ENCODE data around the gene ATP2C1. TPM values are rescaled to one million over a fixed set of nuclear protein-coding genes. Genes with fewer than 3 reads are reported as not detected.

Gene ATP2C1
- total RNA-seq, 1 donor from 2014 or later: 57.1 TPM

DNA sequence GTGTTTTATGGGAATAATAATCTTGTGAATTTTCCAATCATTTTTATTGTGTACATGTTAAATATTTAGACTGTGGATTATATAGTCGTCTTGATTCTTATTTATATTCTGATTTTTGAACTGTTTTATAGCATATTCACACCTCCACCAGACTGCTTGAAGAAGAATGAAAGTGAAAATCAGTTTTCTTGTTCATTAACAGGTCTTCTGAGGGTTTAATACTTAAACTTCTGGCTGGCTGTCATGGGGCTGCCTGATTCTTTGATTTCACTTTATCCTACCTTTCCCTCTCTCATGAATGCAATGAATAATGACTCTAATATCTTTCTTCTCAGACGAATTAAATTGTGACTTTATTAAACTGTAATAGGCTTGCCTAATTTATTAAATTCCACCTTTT is 56.2 kb downstream of the ATP2C1 start:
- Histone ChIP-seq H3K4me3 (no peak overlapping the region), H3K4me1 (no peaks in the 10 kb centered on the region), H3K36me3 (peaks cover 73% of the 10 kb centered on the region), H3K9me3 (replicated peaks) (peaks cover 8% of the 10 kb centered on the region), H3K27ac (replicated peaks) (no peak overlapping the region), H3K27me3 (ENCODE audit: low read depth) (no peaks in the 10 kb centered on the region)
- no peak for TF ChIP-seq CTCF (IDR thresholded peaks at IDR 0.05; ENCODE audit: borderline replicate concordance)
- intact Hi-C loops (cut with micrococcal nuclease): no loop called here
- no peak for DNase-seq

DNA sequence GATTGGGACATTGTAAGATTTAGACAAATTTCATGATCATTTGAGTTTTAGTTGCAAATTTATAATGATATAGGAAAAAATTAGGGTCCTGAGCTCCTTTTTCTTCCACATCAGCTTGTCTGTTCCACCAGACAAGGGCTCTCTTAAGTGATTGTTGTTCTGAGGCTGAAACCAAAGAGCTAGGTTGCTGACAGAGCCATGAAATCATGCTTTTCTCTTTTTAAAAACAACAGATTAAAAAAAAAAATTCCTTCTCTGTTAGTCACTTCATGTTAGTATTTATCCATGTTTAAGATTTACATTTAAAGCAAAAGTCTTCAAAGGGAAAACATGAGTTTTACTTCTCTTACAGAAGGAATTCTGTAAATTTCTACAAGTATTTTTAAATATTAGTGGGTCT is 56.8 kb downstream of the ATP2C1 start:
- Histone ChIP-seq H3K9me3 (replicated peaks) (peaks cover 8% of the 10 kb centered on the region), H3K27ac (replicated peaks) (no peak overlapping the region), H3K4me1 (no peaks in the 10 kb centered on the region), H3K27me3 (ENCODE audit: low read depth) (no peaks in the 10 kb centered on the region), H3K36me3 (peaks cover 75% of the 10 kb centered on the region), H3K4me3 (no peak overlapping the region)
- TF ChIP-seq CTCF (IDR thresholded peaks at IDR 0.05; ENCODE audit: borderline replicate concordance): no peak
- no peak for DNase-seq
- intact Hi-C loops (cut with micrococcal nuclease): no loop called here

DNA sequence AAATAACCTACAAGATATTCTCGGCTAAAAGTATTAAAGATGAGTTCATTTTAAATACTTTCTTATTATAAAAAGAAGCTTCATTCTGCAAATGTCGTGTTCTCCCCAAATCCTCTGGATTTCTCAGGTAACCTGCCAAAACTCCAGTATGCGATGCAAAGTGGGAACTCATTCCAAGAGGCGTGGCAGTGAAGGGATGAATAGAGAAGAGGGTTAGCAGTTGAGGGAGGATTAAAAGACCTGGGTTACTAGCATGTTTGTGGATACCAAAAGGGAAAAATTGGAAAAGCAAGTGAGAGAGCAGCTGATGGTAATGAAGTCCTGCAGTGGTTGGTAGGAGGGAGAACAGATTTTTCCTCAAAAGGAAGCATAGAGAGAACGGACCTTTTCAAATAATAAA is 61.6 kb downstream of the ATP2C1 start:
- no peak for DNase-seq
- no peak overlapping the region for H3K27ac ChIP-seq (replicated peaks)
- peaks cover 6% of the 10 kb centered on the region for H3K4me1 ChIP-seq
- no peak for TF ChIP-seq CTCF (IDR thresholded peaks at IDR 0.05; ENCODE audit: borderline replicate concordance)
- peaks cover 52% of the 10 kb centered on the region for H3K36me3 ChIP-seq
- no peaks in the 10 kb centered on the region for H3K27me3 ChIP-seq (ENCODE audit: low read depth)
- no peaks in the 10 kb centered on the region for H3K9me3 ChIP-seq (replicated peaks)
- intact Hi-C loops (cut with micrococcal nuclease): no loop called here
- H3K4me3 ChIP-seq: no peak overlapping the region

DNA sequence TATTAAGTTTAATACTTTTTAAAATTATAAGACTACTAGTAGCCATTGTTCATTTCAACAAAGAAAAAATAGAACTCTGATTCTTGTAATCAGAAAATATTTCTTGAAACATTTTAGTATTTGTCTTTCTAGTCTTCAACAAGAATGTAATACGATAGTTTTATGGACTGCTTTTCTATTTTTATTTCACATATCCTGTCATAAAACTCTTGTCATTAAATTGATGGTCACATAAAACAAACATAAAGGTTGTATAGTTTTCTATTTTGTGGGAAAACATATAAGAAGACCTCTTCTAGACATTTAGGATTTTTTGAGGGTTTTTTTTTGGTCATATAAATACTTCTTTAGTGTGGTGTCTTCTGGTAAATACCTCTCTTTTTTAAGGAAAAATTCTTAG is 62.4 kb downstream of the ATP2C1 start:
- no peak for TF ChIP-seq CTCF (IDR thresholded peaks at IDR 0.05; ENCODE audit: borderline replicate concordance)
- Histone ChIP-seq H3K27me3 (ENCODE audit: low read depth) (no peaks in the 10 kb centered on the region), H3K36me3 (peaks cover 58% of the 10 kb centered on the region), H3K4me1 (peaks cover 6% of the 10 kb centered on the region), H3K27ac (replicated peaks) (no peak overlapping the region), H3K4me3 (no peak overlapping the region), H3K9me3 (replicated peaks) (no peaks in the 10 kb centered on the region)
- DNase-seq: no peak
- intact Hi-C loops (cut with micrococcal nuclease): no loop called here

DNA sequence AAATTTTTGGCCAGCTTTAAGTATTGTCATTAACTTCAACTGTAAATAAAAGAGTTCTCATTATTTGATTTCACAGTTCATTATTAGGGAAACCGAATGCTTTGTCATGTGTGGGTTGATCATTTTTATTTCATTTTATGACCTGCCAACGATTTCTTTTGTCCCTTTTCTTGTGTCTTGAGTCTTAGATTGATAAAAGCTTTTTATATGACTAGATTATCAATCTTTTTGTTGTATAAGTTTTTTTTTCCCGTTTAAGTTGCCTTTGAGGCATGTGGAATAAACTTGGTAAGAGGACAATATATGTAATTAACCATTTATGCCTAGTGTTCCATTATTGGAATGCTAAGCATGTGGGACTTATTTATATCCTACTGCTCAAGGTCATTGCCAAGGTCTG is 62.8 kb downstream of the ATP2C1 start:
- no peak overlapping the region for H3K27ac ChIP-seq (replicated peaks)
- H3K9me3 ChIP-seq (replicated peaks): no peaks in the 10 kb centered on the region
- H3K27me3 ChIP-seq (ENCODE audit: low read depth): no peaks in the 10 kb centered on the region
- peaks cover 55% of the 10 kb centered on the region for H3K36me3 ChIP-seq
- H3K4me3 ChIP-seq: no peak overlapping the region
- no peak for TF ChIP-seq CTCF (IDR thresholded peaks at IDR 0.05; ENCODE audit: borderline replicate concordance)
- DNase-seq: no peak
- intact Hi-C loops (cut with micrococcal nuclease): no loop called here
- H3K4me1 ChIP-seq: peaks cover 6% of the 10 kb centered on the region

Measured in left ventricle myocardium inferior (tissue), 1 donor.